ENCODE data around the gene CD302.

The CD302 gene

GRCh38 chr2:159773886-159774285, 24.1 kb downstream of the CD302 start:
- no peak overlapping the region for H3K27ac ChIP-seq (ENCODE audit: low read depth, low read length)
- no peak overlapping the region for H3K4me3 ChIP-seq (ENCODE audit: insufficient read depth, low read length, poor library complexity, severe bottlenecking)

GRCh38 chr2:159773426-159773825, 24.6 kb downstream of the CD302 start:
- Histone ChIP-seq H3F3A (ENCODE audit: insufficient read depth) (peaks cover 16% of the 10 kb centered on the region; the same call in 1 of the 2 replicates), H3K27ac (ENCODE audit: low read depth, low read length) (no peak overlapping the region), H3K9me2 (replicated peaks; ENCODE audit: insufficient read depth, low read length) (no peaks in the 10 kb centered on the region), H3K79me2 (ENCODE audit: insufficient read depth, low read length) (no peaks in the 10 kb centered on the region), H3K9ac (ENCODE audit: low read length) (no peak overlapping the region), H2AFZ (ENCODE audit: low read depth, low read length, severe bottlenecking) (no peak overlapping the region), H3K4me3 (ENCODE audit: insufficient read depth, low read length, poor library complexity, severe bottlenecking) (no peak overlapping the region), H3K36me3 (ENCODE audit: low read length) (0 out of 2 replicates have a peak, but pooled peaks cover 2% of the 10 kb centered on the region), H4K20me1 (ENCODE audit: low read depth, low read length) (0 out of 2 replicates have a peak, but pooled peaks cover 6% of the 10 kb centered on the region), H3K4me2 (ENCODE audit: low read depth, low read length, poor library complexity, severe bottlenecking) (no peak overlapping the region), H3K9me3 (ENCODE audit: insufficient read depth, low read length) (no peaks in the 10 kb centered on the region), H3K27me3 (ENCODE audit: low read length) (no peaks in the 10 kb centered on the region)
- TF ChIP-seq CTCF (IDR thresholded peaks at IDR 0.05; ENCODE audit: insufficient read depth, low read length, poor library complexity, severe bottlenecking), result no peak
- no peak for TF ChIP-seq EZH2phosphoT487 (conservative IDR thresholded peaks at IDR 0.05; ENCODE audit: low read length)

More at GRCh38 chr2:159773886-159774285, 24.1 kb downstream of the CD302 start:
- TF ChIP-seq CTCF (IDR thresholded peaks at IDR 0.05; ENCODE audit: insufficient read depth, low read length, poor library complexity, severe bottlenecking) (no peak), EZH2phosphoT487 (conservative IDR thresholded peaks at IDR 0.05; ENCODE audit: low read length) (no peak)
- 0 out of 2 replicates have a peak, but pooled peaks cover 6% of the 10 kb centered on the region for H4K20me1 ChIP-seq (ENCODE audit: low read depth, low read length)
- H3K4me2 ChIP-seq (ENCODE audit: low read depth, low read length, poor library complexity, severe bottlenecking), result no peak overlapping the region
- H3K36me3 ChIP-seq (ENCODE audit: low read length), result no peaks in the 10 kb centered on the region
- no peak overlapping the region for H2AFZ ChIP-seq (ENCODE audit: low read depth, low read length, severe bottlenecking)
- H3F3A ChIP-seq (ENCODE audit: insufficient read depth), result peaks cover 18% of the 10 kb centered on the region; the same call in 1 of the 2 replicates
- H3K9me2 ChIP-seq (replicated peaks; ENCODE audit: insufficient read depth, low read length), result no peaks in the 10 kb centered on the region
- H3K79me2 ChIP-seq (ENCODE audit: insufficient read depth, low read length), result no peaks in the 10 kb centered on the region
- no peak overlapping the region for H3K9ac ChIP-seq (ENCODE audit: low read length)
- H3K9me3 ChIP-seq (ENCODE audit: insufficient read depth, low read length), result no peaks in the 10 kb centered on the region
- no peaks in the 10 kb centered on the region for H3K27me3 ChIP-seq (ENCODE audit: low read length)

- Histone ChIP-seq H3K79me2 (ENCODE audit: insufficient read depth, low read length) (no peaks in the 10 kb centered on the region), H3K36me3 (ENCODE audit: low read length) (peaks cover 39% of the 10 kb centered on the region)
These were observed 28.9 kb downstream of the CD302 start for GRCh38 chr2:159769147-159769546.

More at GRCh38 chr2:159769147-159769546, 28.9 kb downstream of the CD302 start:
- Histone ChIP-seq H2AFZ (ENCODE audit: low read depth, low read length, severe bottlenecking) (no peak overlapping the region), H3K27me3 (ENCODE audit: low read length) (no peaks in the 10 kb centered on the region), H3K4me2 (ENCODE audit: low read depth, low read length, poor library complexity, severe bottlenecking) (no peak overlapping the region), H3K4me3 (ENCODE audit: insufficient read depth, low read length, poor library complexity, severe bottlenecking) (no peak overlapping the region), H3K9me2 (replicated peaks; ENCODE audit: insufficient read depth, low read length) (no peaks in the 10 kb centered on the region), H3K9me3 (ENCODE audit: insufficient read depth, low read length) (no peaks in the 10 kb centered on the region), H3K27ac (ENCODE audit: low read depth, low read length) (no peak overlapping the region), H4K20me1 (ENCODE audit: low read depth, low read length) (peaks cover 6% of the 10 kb centered on the region; the same call in 1 of the 2 replicates), H3K9ac (ENCODE audit: low read length) (no peak overlapping the region), H3F3A (ENCODE audit: insufficient read depth) (peaks cover 7% of the 10 kb centered on the region; the same call in 1 of the 2 replicates)
- no peak for TF ChIP-seq CTCF (IDR thresholded peaks at IDR 0.05; ENCODE audit: insufficient read depth, low read length, poor library complexity, severe bottlenecking)

Measured in SU-DHL-6 (cell line).